Dendritic cell treated with granulocyte-macrophage colony-stimulating factor and Interleukin-4, amounts not matched to agents 40 ng/mL and 50 ng/mL, for 4 days (primary cell): ENCODE measurements around the gene FSIP1.

Experiments
- H3K27ac Mint-ChIP-seq: one replicate; pipeline ENCODE4 v1.8.0; 2022; ENCODE audit warnings: mild to moderate bottlenecking, mixed read lengths
- H3K27me3 Mint-ChIP-seq: one replicate; pipeline ENCODE4 v1.8.0; 2022; ENCODE audit warnings: mild to moderate bottlenecking, mixed read lengths
- H3K36me3 Mint-ChIP-seq: one replicate; pipeline ENCODE4 v1.8.0; 2022; ENCODE audit warnings: low read depth, mixed read lengths
- H3K4me1 Mint-ChIP-seq: one replicate; pipeline ENCODE4 v1.8.0; 2022; ENCODE audit warnings: low read depth, mixed read lengths
- H3K4me3 Mint-ChIP-seq: one replicate; pipeline ENCODE4 v1.8.0; 2022; ENCODE audit warnings: mild to moderate bottlenecking, moderate library complexity, mixed read lengths
- H3K9me3 Mint-ChIP-seq: one replicate; pipeline ENCODE4 v1.8.0; 2022; ENCODE audit warnings: mixed read lengths
- intact Hi-C: fragments of 100-400 bp; cut with micrococcal nuclease; formaldehyde crosslinking; loops from one replicate; pipeline ENCODE4 v1.15.0; 2022

Gene FSIP1

DNA sequence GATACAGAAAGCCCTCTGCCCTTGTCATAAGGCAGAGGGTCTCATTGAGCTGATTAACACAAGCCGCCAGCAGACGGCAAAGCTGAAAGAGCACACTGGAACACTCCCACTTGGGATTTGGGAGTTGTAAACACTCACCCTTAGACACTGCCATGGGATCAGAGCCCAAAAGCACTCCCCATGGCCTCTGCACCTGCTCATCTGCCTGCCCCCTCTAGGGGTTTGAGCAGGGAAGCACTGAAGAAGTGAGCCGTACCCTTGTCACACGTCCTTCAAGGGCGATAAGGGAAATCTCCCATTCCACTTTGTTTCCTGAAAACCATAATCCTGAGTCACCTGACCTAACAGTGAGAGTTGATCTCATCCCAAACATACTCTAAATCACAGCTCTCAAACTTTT, 14.7 kb downstream of the FSIP1 start:
- H3K4me3 Mint-ChIP-seq: no peak overlapping the region
- H3K27ac Mint-ChIP-seq: no peak overlapping the region
- H3K4me1 Mint-ChIP-seq: peaks cover 5% of the 10 kb centered on the region
- no peaks in the 10 kb centered on the region for H3K27me3 Mint-ChIP-seq
- no peaks in the 10 kb centered on the region for H3K9me3 Mint-ChIP-seq
- intact Hi-C loops: no loop called here
- H3K36me3 Mint-ChIP-seq: no peaks in the 10 kb centered on the region

- Mint-ChIP-seq H3K36me3 (no peaks in the 10 kb centered on the region), H3K4me1 (no peaks in the 10 kb centered on the region), H3K4me3 (no peak overlapping the region), H3K27me3 (peaks cover 1% of the 10 kb centered on the region), H3K27ac (no peak overlapping the region), H3K9me3 (no peaks in the 10 kb centered on the region)
- intact Hi-C loops: no loop called here
Measured at GRCh38 chr15:39761006-39761405, 21.6 kb downstream of the FSIP1 start.

- H3K27ac Mint-ChIP-seq: no peak overlapping the region
- H3K9me3 Mint-ChIP-seq: no peaks in the 10 kb centered on the region
- intact Hi-C loops: loop anchor here (1.0 to 10.0 kb wide), 4 partner anchors 71 to 632 kb away; partner anchors contain the start of gene THBS1
- peaks cover 7% of the 10 kb centered on the region for H3K27me3 Mint-ChIP-seq
- H3K36me3 Mint-ChIP-seq: no peaks in the 10 kb centered on the region
- H3K4me3 Mint-ChIP-seq: no peak overlapping the region
- no peaks in the 10 kb centered on the region for H3K4me1 Mint-ChIP-seq
Measured at GRCh38 chr15:39756806-39757522, 25.7 kb downstream of the FSIP1 start.

DNA sequence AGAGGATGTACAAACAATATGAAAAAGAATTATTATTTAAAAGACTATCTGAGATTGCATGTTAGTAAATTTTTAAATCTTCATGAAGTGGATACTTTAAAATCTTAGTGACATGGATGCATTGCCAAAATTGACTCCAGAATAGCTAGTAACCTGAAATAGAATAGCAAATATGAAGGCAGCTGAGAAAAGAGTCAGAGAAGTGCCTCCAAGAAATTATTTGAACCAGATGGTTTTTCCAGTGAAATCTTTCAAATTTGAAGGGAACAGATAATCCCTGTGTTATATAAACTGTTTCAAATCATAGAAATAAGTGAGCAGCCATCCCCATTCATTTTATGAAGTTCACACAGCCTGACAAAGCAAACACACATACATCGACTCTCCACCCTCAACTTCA, 29.6 kb downstream of the FSIP1 start:
- Mint-ChIP-seq H3K9me3 (peaks cover 9% of the 10 kb centered on the region), H3K4me1 (peaks cover 6% of the 10 kb centered on the region), H3K4me3 (no peak overlapping the region), H3K36me3 (no peaks in the 10 kb centered on the region), H3K27me3 (peaks cover 7% of the 10 kb centered on the region), H3K27ac (no peak overlapping the region)
- intact Hi-C loops: loop anchor here (10.0 kb wide), 2 partner anchors 438 to 628 kb away; no protein-coding TSS in a partner anchor

GRCh38 chr15:39752246-39752645, 30.4 kb downstream of the FSIP1 start:
- H3K9me3 Mint-ChIP-seq: peaks cover 9% of the 10 kb centered on the region
- H3K4me3 Mint-ChIP-seq: no peak overlapping the region
- peaks cover 6% of the 10 kb centered on the region for H3K4me1 Mint-ChIP-seq
- peaks cover 7% of the 10 kb centered on the region for H3K27me3 Mint-ChIP-seq
- H3K36me3 Mint-ChIP-seq: no peaks in the 10 kb centered on the region
- intact Hi-C loops: loop anchor here (10.0 kb wide), 2 partner anchors 437 to 627 kb away; no protein-coding TSS in a partner anchor
- no peak overlapping the region for H3K27ac Mint-ChIP-seq

DNA sequence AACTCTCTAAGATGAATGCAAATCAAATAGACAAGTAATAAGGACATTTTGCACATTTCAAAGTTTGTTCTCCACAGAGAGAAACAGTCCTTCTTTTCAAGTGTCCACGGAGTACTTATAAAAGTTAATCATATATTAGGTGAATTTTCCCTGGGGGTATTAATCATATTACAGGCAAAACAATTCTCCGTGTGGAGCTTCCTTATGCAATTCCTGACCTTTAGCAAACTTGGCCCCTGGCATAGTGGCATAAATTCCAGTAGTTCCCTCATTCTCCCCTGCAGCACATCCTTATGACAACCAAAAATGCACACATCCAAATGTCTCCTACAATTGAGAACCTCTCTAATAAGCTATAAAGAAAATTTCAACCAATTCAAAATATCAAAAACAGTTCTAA, 34.4 kb downstream of the FSIP1 start:
- Mint-ChIP-seq H3K27me3 (no peaks in the 10 kb centered on the region), H3K9me3 (peaks cover 9% of the 10 kb centered on the region), H3K36me3 (no peaks in the 10 kb centered on the region), H3K4me1 (peaks cover 6% of the 10 kb centered on the region), H3K4me3 (no peak overlapping the region), H3K27ac (no peak overlapping the region)
- intact Hi-C loops: no loop called here

- no peaks in the 10 kb centered on the region for H3K27me3 Mint-ChIP-seq
- no peak overlapping the region for H3K27ac Mint-ChIP-seq
- peaks cover 6% of the 10 kb centered on the region for H3K4me1 Mint-ChIP-seq
- H3K9me3 Mint-ChIP-seq: peaks cover 9% of the 10 kb centered on the region
- H3K4me3 Mint-ChIP-seq: no peak overlapping the region
- no peaks in the 10 kb centered on the region for H3K36me3 Mint-ChIP-seq
- intact Hi-C loops: no loop called here
Measured at GRCh38 chr15:39747326-39747725, 35.3 kb downstream of the FSIP1 start.

DNA sequence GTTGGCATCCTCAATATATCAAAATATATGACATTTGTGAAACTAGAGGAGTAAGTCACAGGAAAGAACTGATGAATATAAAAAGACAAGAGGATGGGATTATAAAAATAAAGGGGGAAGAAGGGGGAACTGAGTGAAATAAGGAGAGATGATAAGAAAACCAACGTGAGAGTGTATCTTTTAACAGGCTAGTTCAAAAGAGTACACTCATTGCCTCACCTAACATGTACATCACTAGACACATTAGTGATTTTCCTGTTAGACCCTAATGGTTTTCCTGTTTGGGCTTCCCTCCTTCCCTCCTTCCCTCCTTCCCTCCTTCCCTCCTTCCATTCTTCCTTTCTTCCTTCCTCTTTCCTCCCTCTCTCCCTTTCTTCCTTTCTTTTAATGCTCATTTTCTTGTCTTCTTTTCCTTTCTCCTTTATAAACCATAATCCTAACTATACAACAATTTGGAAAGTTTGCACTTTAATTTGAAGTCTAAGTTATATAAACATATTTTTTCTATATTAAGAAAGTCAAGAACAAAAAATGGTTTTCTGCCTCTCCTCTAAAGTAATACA, 35.8 kb downstream of the FSIP1 start:
- H3K9me3 Mint-ChIP-seq: peaks cover 9% of the 10 kb centered on the region

DNA sequence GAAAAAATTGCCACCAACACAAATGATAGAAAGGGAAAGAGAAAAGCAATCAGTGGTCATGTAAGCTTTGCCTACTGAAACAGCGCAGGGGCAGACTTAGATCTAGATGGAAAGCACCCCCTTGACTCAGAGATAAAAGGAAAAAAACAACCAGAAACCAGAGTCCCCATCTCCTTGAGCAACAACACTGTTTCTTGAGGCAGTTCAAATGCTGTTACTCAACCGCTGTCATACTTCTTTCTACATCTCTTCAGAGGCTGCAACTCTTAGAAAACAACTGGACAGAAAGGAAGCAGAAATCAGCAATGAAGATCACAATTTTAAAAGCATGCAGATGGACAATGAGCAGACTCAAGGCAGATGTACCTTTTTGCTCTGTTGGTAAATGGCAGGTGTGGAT, 36.5 kb downstream of the FSIP1 start:
- no peak overlapping the region for H3K4me3 Mint-ChIP-seq
- peaks cover 3% of the 10 kb centered on the region for H3K9me3 Mint-ChIP-seq
- no peak overlapping the region for H3K27ac Mint-ChIP-seq
- intact Hi-C loops: no loop called here
- no peaks in the 10 kb centered on the region for H3K36me3 Mint-ChIP-seq
- H3K27me3 Mint-ChIP-seq: no peaks in the 10 kb centered on the region
- peaks cover 1% of the 10 kb centered on the region for H3K4me1 Mint-ChIP-seq

More for the DNA sequence above, 35.8 kb downstream of the FSIP1 start:
- H3K27ac Mint-ChIP-seq: no peak overlapping the region
- intact Hi-C loops: no loop called here
- peaks cover 6% of the 10 kb centered on the region for H3K4me1 Mint-ChIP-seq
- H3K36me3 Mint-ChIP-seq: no peaks in the 10 kb centered on the region
- no peak overlapping the region for H3K4me3 Mint-ChIP-seq
- no peaks in the 10 kb centered on the region for H3K27me3 Mint-ChIP-seq

- Mint-ChIP-seq H3K4me1 (no peaks in the 10 kb centered on the region), H3K27me3 (no peaks in the 10 kb centered on the region), H3K27ac (no peak overlapping the region), H3K4me3 (no peak overlapping the region), H3K9me3 (no peaks in the 10 kb centered on the region), H3K36me3 (no peaks in the 10 kb centered on the region)
- intact Hi-C loops: no loop called here
Measured at GRCh38 chr15:39745415-39745814, 37.2 kb downstream of the FSIP1 start.

DNA sequence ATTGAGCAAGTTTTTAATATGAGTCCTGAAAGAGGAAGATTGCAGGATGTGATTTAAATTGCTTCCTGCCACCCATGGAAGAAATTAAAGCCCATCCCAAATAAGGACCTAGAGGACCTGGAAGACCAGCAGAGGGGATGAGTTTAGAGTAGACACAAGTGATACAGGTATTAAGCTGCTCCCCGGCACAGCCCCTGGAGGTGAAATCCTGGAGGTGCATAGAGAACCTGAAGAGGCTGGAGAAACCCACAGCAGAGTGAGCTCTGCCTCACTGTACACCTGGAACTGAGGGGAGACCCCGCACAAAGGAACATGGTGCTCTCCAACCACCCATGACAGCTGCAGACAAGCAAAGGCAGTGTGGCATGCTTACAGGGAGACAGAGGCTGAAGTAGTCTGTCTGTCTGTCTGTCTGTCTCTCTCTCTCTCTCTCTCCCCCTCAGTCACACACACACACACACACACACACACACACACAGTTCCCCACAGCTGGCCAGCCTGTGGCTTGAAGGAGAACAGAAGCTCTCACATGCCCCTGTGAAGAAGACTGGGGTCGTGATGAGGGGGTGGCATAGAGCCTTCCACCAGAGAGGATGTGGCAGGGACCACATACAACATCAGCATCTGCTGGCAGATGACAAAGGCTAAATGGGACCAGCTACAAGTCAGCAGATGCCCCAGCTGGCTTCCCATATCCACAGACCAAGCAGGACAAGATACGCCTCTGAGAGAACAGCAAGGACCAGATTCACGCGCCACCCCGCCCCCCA, 38.1 kb downstream of the FSIP1 start:
- Mint-ChIP-seq H3K4me1 (no peaks in the 10 kb centered on the region), H3K27ac (no peak overlapping the region), H3K36me3 (no peaks in the 10 kb centered on the region), H3K9me3 (no peaks in the 10 kb centered on the region), H3K27me3 (no peaks in the 10 kb centered on the region), H3K4me3 (no peak overlapping the region)
- intact Hi-C loops: no loop called here

- Mint-ChIP-seq H3K36me3 (no peaks in the 10 kb centered on the region), H3K4me1 (no peaks in the 10 kb centered on the region), H3K4me3 (no peak overlapping the region), H3K9me3 (no peaks in the 10 kb centered on the region), H3K27ac (no peak overlapping the region), H3K27me3 (no peaks in the 10 kb centered on the region)
- intact Hi-C loops: no loop called here
Measured at GRCh38 chr15:39743611-39744010, 39.0 kb downstream of the FSIP1 start.

- Mint-ChIP-seq H3K36me3 (no peaks in the 10 kb centered on the region), H3K27ac (no peak overlapping the region), H3K27me3 (no peaks in the 10 kb centered on the region), H3K4me1 (no peaks in the 10 kb centered on the region), H3K4me3 (no peak overlapping the region), H3K9me3 (no peaks in the 10 kb centered on the region)
- intact Hi-C loops: no loop called here
Measured at GRCh38 chr15:39741258-39741657, 41.4 kb downstream of the FSIP1 start.

DNA sequence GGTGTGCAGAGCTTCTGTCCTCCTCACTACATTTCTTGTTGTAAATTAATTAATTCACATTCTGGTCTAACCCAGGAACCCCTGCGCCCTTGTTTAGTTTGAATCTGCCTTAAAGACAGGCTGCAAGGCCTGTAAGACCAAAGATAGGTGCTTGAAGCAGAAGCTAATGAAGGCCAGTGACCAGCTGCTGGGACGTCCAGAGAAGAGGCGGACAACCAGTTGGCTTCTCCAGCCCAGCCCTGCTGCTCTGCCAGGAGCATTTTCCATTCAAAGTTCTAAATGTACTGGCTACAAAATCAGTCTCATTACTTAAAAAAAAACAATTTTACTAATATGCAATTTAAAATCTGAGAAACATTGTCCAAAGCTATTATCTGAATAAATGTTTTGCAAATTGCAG, 43.6 kb downstream of the FSIP1 start:
- Mint-ChIP-seq H3K27ac (no peak overlapping the region), H3K9me3 (no peaks in the 10 kb centered on the region), H3K4me1 (no peaks in the 10 kb centered on the region), H3K27me3 (no peaks in the 10 kb centered on the region), H3K36me3 (no peaks in the 10 kb centered on the region), H3K4me3 (no peak overlapping the region)
- intact Hi-C loops: no loop called here
